Retinal pigment epithelial cell (primary cell): ENCODE measurements around the gene ASS1.

Experiments used
- DNase-seq: peaks from one replicate; pipeline ENCODE4 v3.0.0-alpha.2; 2010; ENCODE audit warnings: low read depth
- H3K4me3 ChIP-seq: 2 replicates; pipeline ENCODE4 v1.5.1; 2011; ENCODE audit warnings: mild to moderate bottlenecking, low read length, control low read depth, moderate library complexity
- TF ChIP-seq, protein P1 (sequence below): conservative IDR thresholded peaks from 2 replicates; pipeline ENCODE4 v1.5.1; 2011; ENCODE audit warnings: low read depth, low read length, control low read depth, inconsistent platforms

The ASS1 gene

GRCh38 chr9:130483371-130483971, 38.7 kb downstream of the ASS1 start:
- TF ChIP-seq, protein P1, sequence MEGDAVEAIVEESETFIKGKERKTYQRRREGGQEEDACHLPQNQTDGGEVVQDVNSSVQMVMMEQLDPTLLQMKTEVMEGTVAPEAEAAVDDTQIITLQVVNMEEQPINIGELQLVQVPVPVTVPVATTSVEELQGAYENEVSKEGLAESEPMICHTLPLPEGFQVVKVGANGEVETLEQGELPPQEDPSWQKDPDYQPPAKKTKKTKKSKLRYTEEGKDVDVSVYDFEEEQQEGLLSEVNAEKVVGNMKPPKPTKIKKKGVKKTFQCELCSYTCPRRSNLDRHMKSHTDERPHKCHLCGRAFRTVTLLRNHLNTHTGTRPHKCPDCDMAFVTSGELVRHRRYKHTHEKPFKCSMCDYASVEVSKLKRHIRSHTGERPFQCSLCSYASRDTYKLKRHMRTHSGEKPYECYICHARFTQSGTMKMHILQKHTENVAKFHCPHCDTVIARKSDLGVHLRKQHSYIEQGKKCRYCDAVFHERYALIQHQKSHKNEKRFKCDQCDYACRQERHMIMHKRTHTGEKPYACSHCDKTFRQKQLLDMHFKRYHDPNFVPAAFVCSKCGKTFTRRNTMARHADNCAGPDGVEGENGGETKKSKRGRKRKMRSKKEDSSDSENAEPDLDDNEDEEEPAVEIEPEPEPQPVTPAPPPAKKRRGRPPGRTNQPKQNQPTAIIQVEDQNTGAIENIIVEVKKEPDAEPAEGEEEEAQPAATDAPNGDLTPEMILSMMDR, result no peak
- no peak overlapping the region for H3K4me3 ChIP-seq

DNA sequence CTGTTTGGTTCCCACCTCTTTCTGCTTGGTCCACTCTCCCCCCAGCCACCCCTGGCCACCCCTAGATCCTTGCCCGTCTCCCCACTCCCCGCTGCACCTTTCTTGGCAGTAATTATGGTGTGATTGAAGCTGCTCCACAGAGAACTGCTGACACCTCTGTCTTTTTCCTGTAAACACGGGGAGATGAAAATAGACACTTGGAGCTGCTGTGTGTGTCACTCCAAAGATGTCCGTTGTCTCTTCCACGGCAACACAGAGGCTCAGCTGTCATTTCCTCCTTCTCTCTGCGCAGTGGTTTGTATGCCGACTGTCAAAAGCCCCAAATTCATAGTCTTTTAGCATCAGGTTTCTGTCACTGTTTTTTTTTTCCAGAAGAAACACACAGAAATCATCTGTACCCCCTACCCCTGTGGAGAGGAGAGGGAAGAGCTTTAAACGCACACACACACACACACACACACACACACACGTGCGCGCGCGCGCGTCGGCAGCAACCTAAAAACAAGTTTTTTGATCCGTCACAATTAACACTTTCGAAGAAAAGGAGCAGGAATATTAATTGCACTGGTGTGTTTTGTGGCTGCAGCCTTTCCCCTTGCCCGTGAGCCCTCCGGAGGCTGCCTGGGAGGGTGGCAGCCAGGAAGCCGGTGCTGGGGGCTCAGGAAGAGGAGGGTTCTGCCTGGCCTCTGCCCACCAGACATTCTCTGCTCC, 39.8 kb downstream of the ASS1 start:
- no peak overlapping the region for H3K4me3 ChIP-seq
- DNase-seq, result no peak
- TF ChIP-seq, protein P1, result no peak

More at GRCh38 chr9:130483371-130483971, 38.7 kb downstream of the ASS1 start:
- DNase-seq, result no peak

DNA sequence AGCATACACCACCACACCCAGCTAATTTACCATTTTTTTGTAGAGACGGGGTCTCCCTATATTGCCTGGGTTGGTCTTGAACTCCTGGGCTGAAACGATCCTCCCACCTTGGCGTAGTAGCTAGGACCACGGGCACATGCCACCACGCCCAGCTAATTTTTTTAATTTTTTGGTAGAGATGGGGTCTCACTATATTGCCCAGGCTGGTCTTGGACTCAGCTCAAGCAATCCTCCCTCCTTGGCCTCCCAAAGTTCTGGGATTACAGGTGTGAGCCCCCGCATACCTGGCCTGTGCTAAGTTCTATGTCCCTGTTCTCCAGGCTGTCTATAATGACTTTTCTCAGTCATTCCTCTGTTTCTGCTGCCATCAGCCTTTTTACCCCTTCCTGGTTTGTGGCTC, 41.3 kb downstream of the ASS1 start:
- TF ChIP-seq, protein P1, result no peak
- H3K4me3 ChIP-seq, result no peak overlapping the region
- no peak for DNase-seq

- no peak overlapping the region for H3K4me3 ChIP-seq
- no peak for DNase-seq
- TF ChIP-seq, protein P1, result no peak
Observed at GRCh38 chr9:130487500-130487899, 42.7 kb downstream of the ASS1 start.

DNA sequence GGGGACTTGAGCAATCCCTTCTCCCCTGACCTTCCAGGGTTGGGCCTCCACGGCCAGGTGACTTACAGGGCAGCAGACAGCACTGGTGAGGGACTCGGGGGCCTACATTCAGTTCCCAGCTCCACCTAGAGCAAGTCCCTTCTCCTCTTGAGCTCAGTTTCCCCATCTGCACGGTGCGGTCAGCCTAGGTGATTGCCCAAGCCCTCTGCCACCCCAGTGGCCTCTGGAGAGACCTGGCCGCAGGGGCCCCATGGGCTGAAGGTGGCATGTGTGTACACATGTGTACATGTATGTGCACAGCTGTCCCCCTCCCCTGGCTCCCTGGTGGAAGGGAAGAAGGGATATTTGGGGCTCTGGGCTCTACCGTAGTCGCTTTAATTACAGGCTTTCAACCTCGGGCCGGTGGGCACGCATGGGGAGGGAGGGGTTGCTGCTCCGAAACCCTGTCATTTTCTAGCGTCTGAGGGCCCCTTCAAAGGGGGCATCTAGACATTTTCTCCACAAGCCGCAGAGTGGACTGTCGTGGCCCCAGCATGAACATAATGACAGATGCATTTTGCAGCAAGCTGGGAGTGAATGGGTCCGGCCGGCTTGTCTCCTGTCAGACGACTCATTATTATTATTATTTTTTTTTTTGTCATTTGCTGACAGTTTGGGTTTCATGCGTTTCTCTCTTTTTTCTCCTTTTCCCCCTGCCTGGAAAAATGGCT, 44.0 kb downstream of the ASS1 start:
- H3K4me3 ChIP-seq, result no peak overlapping the region
- TF ChIP-seq, protein P1, result no peak
- no peak for DNase-seq

DNA sequence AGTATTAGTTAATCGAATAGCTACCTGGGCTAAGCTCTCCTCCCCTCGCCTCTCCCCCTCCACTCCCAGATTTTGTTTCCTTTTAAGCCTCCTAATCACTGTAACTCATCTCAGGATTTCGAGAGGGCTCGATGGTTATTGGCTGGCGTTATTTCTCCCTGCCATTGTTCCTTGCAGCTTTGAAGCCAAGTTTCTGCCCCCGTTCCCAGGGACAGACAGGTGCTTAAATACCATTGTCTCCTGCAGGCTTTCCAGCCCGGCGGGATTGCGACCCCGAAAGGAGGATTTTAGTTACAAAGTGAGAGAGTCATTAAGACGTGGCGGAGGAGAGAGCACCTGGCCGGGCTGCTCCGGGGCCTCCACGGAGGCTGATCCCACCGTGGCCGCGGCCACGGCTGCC, 46.2 kb downstream of the ASS1 start:
- no peak overlapping the region for H3K4me3 ChIP-seq
- no peak for DNase-seq
- TF ChIP-seq, protein P1, result no peak
